Measurements from ENCODE around the gene TRPM4. TPM values are rescaled to one million over a fixed set of nuclear protein-coding genes. Genes with fewer than 3 reads are reported as not detected.
"Not testable (repeated sequence)": the region's sequence is repeated elsewhere in the genome, so short reads cannot be mapped to it uniquely, and the experiment has no call there.

TRPM4 gene
- total RNA-seq, 1 donor from 2014 or later = 24.8 TPM

DNA sequence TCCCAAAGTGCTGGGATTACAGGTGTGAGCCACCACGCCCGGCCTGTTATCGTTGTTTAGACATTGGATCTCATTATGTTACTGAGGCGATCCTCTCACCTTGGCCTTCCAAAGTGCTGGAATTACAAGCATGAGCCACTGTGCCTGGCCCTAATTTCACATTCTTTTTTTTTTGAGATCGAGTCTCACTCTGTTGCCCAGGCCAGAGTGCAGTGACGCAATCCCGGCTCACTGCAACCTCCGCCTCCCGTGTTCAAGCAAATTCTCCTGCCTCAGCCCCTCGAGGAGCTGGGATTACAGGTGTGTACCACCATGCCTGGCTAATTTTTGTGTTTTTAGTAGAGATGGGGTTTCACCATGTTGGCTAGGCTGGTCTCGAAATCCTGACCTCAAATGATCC lies 34.3 kb upstream of the TRPM4 start:
- intact Hi-C loops (cut with DNase I); ATAC-seq (ENCODE audit: poor library complexity); DNase-seq: not testable (repeated sequence)

DNA sequence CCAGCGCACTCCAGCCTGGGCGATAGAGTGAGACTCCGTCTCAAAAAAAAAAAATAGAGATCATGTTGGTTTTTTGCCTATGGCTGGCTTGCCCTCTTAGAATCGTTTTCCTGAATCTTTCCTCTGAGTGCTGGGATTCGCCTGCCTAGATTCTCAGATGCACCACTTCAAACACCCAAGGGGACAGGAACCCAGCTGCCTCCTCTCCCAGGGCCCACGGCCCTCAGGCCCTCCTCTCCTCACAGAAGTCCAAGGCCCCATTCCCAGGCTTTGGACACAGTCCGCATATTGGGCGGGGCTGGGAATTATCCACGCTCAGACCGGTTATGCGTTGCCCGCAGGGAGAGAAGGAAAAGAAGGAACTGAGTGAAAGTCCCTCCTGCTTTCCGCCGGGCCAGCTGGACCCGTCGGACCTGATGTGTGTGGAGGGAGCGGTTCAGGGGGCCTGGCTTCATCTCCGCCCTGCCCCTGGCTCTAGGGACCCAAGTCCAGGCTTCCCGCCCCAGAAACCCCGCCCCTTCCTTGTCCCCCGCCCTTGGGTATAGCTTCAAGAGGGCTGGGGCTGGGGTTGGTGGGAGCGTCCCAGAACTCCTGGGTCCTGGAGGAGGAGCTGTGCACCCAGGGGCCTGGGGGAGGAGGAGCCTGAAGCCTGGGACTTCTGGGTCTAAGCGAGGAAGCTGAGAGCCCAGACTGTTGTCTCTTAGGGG lies 32.4 kb upstream of the TRPM4 start:
- intact Hi-C loops (cut with DNase I) = no loop called here
- DNase-seq (no peak), ATAC-seq (ENCODE audit: poor library complexity) (no peak)

- no peak for ATAC-seq (ENCODE audit: poor library complexity)
- DNase-seq = no peak
Measured at GRCh38 chr19:49126575-49126974, 31.0 kb upstream of the TRPM4 start.

GRCh38 chr19:49127225-49127624 lies 30.4 kb upstream of the TRPM4 start:
- intact Hi-C loops (cut with DNase I) = not testable (repeated sequence)

More at GRCh38 chr19:49126575-49126974, 31.0 kb upstream of the TRPM4 start:
- intact Hi-C loops (cut with DNase I) = no loop called here

GRCh38 chr19:49127674-49128544 lies 29.7 kb upstream of the TRPM4 start:
- DNase-seq (peak; percentile 96), ATAC-seq (ENCODE audit: poor library complexity) (peak; percentile 99)
- intact Hi-C loops (cut with DNase I) = no loop called here

More at GRCh38 chr19:49127225-49127624, 30.4 kb upstream of the TRPM4 start:
- not testable (repeated sequence) for ATAC-seq (ENCODE audit: poor library complexity); DNase-seq

- DNase-seq = peak; percentile 32
- no peak for ATAC-seq (ENCODE audit: poor library complexity)
- intact Hi-C loops (cut with DNase I) = no loop called here
Measured at GRCh38 chr19:49128545-49129237, 28.9 kb upstream of the TRPM4 start.

DNA sequence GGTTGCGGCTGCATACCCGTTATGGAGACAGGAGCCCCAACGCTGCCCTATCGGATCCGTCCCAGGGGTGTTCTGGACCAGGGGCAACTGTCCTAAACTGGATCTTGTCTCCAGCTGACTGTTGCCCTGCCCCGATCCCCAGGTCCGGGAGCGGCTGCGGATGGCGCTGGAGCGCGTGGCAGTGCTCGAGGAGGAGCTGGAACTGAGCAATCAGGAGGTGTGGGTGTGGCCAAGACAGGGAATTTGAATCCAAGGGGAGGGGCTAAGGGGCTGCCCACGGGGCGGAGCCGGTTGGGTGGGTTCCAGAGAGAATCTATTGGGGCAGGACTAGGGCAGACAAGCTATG lies 28.4 kb upstream of the TRPM4 start:
- intact Hi-C loops (cut with DNase I) = no loop called here
- no peak for ATAC-seq (ENCODE audit: poor library complexity)

DNA sequence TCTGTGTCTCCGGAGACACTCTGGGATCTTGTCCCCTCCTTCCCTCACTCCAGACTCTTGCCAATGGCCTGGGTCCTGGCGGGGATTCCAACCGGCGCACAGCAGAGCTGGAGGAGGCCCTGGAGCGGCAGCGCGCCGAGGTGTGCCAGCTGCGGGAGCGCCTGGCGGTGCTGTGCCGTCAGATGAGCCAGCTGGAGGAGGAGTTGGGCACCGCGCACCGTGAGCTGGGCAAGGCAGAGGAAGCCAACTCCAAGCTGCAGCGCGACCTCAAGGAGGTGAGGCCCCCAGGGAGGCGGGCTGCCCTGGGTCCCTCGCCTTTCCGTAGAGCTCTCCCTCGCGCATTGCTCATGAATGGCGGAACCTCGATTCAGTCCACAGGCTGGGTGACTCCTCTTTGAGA lies 27.3 kb upstream of the TRPM4 start:
- intact Hi-C loops (cut with DNase I) = no loop called here
- DNase-seq (peak; percentile 30), ATAC-seq (ENCODE audit: poor library complexity) (no peak)

More for the DNA sequence above, 28.4 kb upstream of the TRPM4 start:
- peak; percentile 36 for DNase-seq

- ATAC-seq (ENCODE audit: poor library complexity) (peak; percentile 36), DNase-seq (peak; percentile 74)
- intact Hi-C loops (cut with DNase I) = no loop called here
Measured at GRCh38 chr19:49132974-49133609, 24.5 kb upstream of the TRPM4 start.

DNA sequence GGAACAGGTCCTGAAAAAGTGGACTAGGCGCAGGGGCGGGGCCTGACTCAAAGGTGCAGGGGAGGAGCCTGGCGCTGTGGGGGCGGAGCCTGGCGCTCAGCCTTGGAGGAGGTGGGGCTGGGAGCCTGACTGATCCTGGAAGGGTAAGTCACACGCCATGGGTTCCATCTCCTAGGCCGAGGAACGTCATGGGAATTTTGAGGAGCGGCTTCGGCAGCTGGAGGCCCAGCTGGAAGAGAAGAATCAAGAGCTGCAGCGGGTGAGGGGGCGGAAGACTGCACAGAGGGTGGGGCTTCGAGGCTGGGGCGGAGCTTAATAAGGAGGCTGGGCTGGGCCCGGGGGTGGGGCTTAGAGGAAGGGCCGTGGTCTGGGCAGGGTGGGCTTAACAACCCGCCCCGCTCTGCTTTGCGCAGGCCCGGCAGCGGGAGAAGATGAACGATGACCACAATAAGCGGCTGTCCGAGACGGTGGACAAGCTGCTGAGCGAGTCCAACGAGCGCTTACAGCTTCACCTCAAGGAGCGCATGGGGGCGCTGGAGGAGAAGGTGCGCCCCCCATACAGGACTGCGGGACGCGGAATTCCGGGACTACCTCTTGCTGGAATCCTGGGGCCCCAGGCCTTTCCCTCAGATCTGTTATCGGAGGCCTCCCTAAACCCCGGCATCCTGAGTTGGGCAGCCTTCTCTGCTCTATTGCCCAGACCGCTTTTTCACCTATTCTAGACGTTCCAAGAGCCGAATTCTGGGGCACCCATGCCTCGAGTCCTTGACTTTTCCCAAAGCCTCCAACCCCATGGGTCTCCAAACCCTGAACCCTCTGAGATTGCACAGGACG lies 23.8 kb upstream of the TRPM4 start:
- intact Hi-C loops (cut with DNase I) = no loop called here
- peak; percentile 69 for ATAC-seq (ENCODE audit: poor library complexity)
- DNase-seq = peak; percentile 83

GRCh38 chr19:49135686-49136085 lies 21.9 kb upstream of the TRPM4 start:
- no peak for ATAC-seq (ENCODE audit: poor library complexity)
- DNase-seq = no peak
- intact Hi-C loops (cut with DNase I) = no loop called here

GRCh38 chr19:49136771-49137171 lies 20.8 kb upstream of the TRPM4 start:
- ATAC-seq (ENCODE audit: poor library complexity) (peak; percentile 83), DNase-seq (peak; percentile 91)
- intact Hi-C loops (cut with DNase I) = no loop called here

GRCh38 chr19:49140951-49141350 lies 16.6 kb upstream of the TRPM4 start:
- intact Hi-C loops (cut with DNase I) = loop anchor here (5.0 kb wide), 1 partner anchor 34 kb away; no protein-coding TSS in a partner anchor
- ATAC-seq (ENCODE audit: poor library complexity) (no peak), DNase-seq (no peak)

GRCh38 chr19:49141352-49141751 lies 16.2 kb upstream of the TRPM4 start:
- intact Hi-C loops (cut with DNase I) = loop anchor here (5.0 kb wide), 1 partner anchor 34 kb away; no protein-coding TSS in a partner anchor
- ATAC-seq (ENCODE audit: poor library complexity) (no peak), DNase-seq (no peak)

DNA sequence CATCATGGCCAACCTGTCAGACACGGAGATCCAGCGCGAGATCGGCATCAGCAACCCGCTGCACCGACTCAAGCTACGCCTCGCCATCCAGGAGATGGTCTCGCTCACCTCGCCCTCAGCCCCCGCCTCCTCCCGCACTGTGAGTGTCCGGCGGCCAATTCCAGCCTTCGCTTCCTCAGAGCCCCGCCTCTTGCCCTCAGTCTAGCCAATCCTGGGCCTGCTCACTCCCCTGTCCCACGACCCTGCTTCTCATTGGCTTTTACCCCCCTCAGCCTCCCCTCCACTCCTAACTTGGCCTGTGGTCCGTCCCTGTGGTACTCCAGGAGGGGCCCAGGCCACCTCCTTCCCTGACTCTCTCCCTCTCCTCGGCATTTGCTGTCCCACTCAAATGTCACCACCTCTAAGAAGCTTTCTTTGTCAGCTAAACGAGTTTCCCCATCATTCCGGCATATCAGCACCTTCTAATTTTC lies 14.7 kb upstream of the TRPM4 start:
- peak; percentile 97 for ATAC-seq (ENCODE audit: poor library complexity)
- intact Hi-C loops (cut with DNase I) = loop anchor here (5.0 kb wide), 1 partner anchor 36 kb away; no protein-coding TSS in a partner anchor
- peak; percentile 94 for DNase-seq

GRCh38 chr19:49145573-49146407 lies 11.8 kb upstream of the TRPM4 start:
- intact Hi-C loops (cut with DNase I) = loop anchor here (5.0 kb wide), 1 partner anchor 48 kb away; no protein-coding TSS in a partner anchor
- ATAC-seq (ENCODE audit: poor library complexity) (peak; percentile 24), DNase-seq (peak; percentile 89)

DNA sequence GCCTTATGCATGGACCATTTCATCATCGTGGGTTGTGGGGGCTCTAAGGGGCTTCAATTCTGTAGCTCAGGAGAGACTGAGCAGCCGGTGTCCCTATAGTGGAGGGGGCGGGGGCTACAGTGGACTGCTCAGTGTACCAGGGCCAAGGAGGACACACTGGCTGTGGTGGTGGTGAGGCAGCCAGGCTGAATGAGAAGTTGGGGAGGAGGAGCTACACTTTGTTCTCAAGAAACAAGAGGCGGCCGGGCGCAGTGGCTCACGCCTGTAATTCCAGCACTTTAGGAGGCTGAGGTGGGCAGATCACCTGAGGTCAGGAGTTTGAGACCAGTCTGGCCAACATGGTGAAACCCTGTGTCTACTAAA lies 11.2 kb upstream of the TRPM4 start:
- intact Hi-C loops (cut with DNase I) = loop anchor here (5.0 kb wide), 1 partner anchor 49 kb away; no protein-coding TSS in a partner anchor
- not testable (repeated sequence) for ATAC-seq (ENCODE audit: poor library complexity); DNase-seq

All from Right ventricle myocardium superior (tissue), 1 donor.